ENCODE data around the gene ZNF619. TPM values are rescaled to one million over a fixed set of nuclear protein-coding genes. Genes with fewer than 3 reads are reported as not detected.

Gene ZNF619
- total RNA-seq, 1 donor, result 6.5 TPM

DNA sequence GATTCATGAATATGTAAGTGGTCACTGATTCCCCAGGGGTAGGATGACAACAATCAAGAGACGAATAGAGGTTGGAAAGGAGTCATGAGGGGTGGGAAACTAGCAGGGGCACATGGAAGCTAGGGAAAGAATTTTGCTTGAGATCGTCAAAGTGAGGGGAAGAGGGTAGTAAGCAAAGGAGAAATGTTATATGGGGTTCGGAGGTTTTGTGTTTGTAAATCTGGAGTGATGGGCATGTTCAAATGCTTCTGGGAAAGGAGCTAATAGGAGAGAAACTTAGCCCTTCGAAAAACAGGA, 11.9 kb upstream of the ZNF619 start:
- no peak overlapping the region for H3K4me2 ChIP-seq (ENCODE audit: insufficient read depth, low read length)
- H3K36me3 ChIP-seq (ENCODE audit: insufficient read depth, low read length), result peaks cover 46% of the 10 kb centered on the region
- no peak for DNase-seq (ENCODE audit: insufficient read length, low spot score, missing footprints)
- no peaks in the 10 kb centered on the region for H3K79me2 ChIP-seq (ENCODE audit: insufficient read depth, low read length)
- H3K27me3 ChIP-seq (ENCODE audit: insufficient read depth, low read length), result no peaks in the 10 kb centered on the region
- TF ChIP-seq, protein P1, sequence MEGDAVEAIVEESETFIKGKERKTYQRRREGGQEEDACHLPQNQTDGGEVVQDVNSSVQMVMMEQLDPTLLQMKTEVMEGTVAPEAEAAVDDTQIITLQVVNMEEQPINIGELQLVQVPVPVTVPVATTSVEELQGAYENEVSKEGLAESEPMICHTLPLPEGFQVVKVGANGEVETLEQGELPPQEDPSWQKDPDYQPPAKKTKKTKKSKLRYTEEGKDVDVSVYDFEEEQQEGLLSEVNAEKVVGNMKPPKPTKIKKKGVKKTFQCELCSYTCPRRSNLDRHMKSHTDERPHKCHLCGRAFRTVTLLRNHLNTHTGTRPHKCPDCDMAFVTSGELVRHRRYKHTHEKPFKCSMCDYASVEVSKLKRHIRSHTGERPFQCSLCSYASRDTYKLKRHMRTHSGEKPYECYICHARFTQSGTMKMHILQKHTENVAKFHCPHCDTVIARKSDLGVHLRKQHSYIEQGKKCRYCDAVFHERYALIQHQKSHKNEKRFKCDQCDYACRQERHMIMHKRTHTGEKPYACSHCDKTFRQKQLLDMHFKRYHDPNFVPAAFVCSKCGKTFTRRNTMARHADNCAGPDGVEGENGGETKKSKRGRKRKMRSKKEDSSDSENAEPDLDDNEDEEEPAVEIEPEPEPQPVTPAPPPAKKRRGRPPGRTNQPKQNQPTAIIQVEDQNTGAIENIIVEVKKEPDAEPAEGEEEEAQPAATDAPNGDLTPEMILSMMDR (IDR thresholded peaks at IDR 0.05; ENCODE audit: extremely low read depth, low read depth, low read length), result no peak
- no peaks in the 10 kb centered on the region for H3K4me1 ChIP-seq (ENCODE audit: insufficient read depth, low read length)
- no peaks in the 10 kb centered on the region for H3K9me3 ChIP-seq (ENCODE audit: low read depth, low read length)
- H3K4me3 ChIP-seq (ENCODE audit: insufficient read depth, low read length), result no peak overlapping the region
- H3K27ac ChIP-seq (ENCODE audit: low read depth, low read length), result no peak overlapping the region
- no peak overlapping the region for H2AFZ ChIP-seq (ENCODE audit: low read length)
- peaks cover 9% of the 10 kb centered on the region for H4K20me1 ChIP-seq (ENCODE audit: insufficient read depth, low read length)

DNA sequence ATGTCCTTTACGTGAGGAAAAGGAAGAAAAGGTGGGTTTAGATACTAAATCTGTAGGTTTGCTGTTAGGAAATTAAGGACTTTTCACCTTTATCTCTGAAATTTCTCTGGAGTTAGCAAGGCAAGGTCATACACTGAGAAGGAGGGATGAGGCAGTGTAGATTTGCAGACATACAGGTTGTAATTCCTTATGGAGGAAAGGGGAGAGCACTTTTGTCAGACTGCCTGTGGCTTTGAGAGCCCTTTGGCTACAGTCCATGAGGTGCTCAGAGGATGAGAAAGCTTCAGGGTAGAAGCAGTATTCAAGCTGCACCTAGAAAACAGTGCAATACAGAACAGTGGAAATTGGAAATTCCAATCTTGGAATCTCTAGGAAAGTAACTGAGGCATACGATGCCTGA, 11.5 kb upstream of the ZNF619 start:
- Histone ChIP-seq H3K4me2 (ENCODE audit: insufficient read depth, low read length) (no peak overlapping the region), H3K27me3 (ENCODE audit: insufficient read depth, low read length) (no peaks in the 10 kb centered on the region), H3K9me3 (ENCODE audit: low read depth, low read length) (no peaks in the 10 kb centered on the region), H4K20me1 (ENCODE audit: insufficient read depth, low read length) (peaks cover 7% of the 10 kb centered on the region), H3K4me3 (ENCODE audit: insufficient read depth, low read length) (no peak overlapping the region), H3K4me1 (ENCODE audit: insufficient read depth, low read length) (no peaks in the 10 kb centered on the region), H3K27ac (ENCODE audit: low read depth, low read length) (no peak overlapping the region), H3K79me2 (ENCODE audit: insufficient read depth, low read length) (no peaks in the 10 kb centered on the region), H2AFZ (ENCODE audit: low read length) (no peak overlapping the region), H3K36me3 (ENCODE audit: insufficient read depth, low read length) (peaks cover 42% of the 10 kb centered on the region)
- TF ChIP-seq, protein P1 (IDR thresholded peaks at IDR 0.05; ENCODE audit: extremely low read depth, low read depth, low read length), result no peak
- no peak for DNase-seq (ENCODE audit: insufficient read length, low spot score, missing footprints)

DNA sequence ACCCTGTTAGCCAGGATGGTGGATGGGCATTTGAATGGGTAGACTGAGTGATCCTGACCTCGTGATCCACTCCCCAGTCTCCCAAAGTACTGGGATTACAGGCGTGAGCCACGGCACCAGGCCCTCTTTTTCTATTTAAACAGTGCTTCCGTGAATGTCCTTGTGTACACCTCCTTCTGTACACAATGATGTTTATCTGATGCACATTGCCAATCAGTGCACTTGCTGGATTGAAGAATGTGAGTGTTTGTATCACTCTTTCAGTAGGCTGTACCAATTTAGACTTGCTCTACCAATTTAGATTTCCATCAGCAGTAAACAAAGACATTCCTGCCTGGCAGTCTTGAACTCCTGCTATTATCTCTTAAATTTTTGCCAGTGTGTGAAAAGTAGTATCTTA, 8.9 kb upstream of the ZNF619 start:
- Histone ChIP-seq H3K9me3 (ENCODE audit: low read depth, low read length) (no peaks in the 10 kb centered on the region), H3K79me2 (ENCODE audit: insufficient read depth, low read length) (no peaks in the 10 kb centered on the region), H4K20me1 (ENCODE audit: insufficient read depth, low read length) (peaks cover 2% of the 10 kb centered on the region), H3K27me3 (ENCODE audit: insufficient read depth, low read length) (no peaks in the 10 kb centered on the region), H3K36me3 (ENCODE audit: insufficient read depth, low read length) (peaks cover 21% of the 10 kb centered on the region), H3K4me2 (ENCODE audit: insufficient read depth, low read length) (no peak overlapping the region), H3K4me3 (ENCODE audit: insufficient read depth, low read length) (no peak overlapping the region), H3K4me1 (ENCODE audit: insufficient read depth, low read length) (no peaks in the 10 kb centered on the region), H2AFZ (ENCODE audit: low read length) (no peak overlapping the region), H3K27ac (ENCODE audit: low read depth, low read length) (no peak overlapping the region)
- TF ChIP-seq, protein P1 (IDR thresholded peaks at IDR 0.05; ENCODE audit: extremely low read depth, low read depth, low read length), result no peak
- DNase-seq (ENCODE audit: insufficient read length, low spot score, missing footprints), result no peak

DNA sequence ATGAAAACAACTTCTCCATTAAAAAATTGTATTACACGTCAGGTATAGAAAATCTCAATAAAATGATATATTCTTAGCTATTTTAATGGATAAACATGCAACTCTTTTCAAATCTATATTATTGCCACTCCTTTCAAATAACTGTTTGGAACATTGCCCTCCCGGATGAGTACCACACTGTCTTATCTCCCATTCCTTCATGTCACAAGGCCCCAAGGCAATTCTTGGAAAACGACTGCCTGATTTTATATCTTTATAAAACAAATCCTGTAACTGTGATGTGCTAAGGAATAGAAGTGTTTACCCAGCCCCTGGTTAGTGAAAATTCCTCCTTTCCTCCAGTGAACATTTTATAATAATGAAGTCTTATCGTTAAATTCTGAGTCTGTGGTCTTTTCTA, 6.2 kb upstream of the ZNF619 start:
- H3K36me3 ChIP-seq (ENCODE audit: insufficient read depth, low read length), result no peaks in the 10 kb centered on the region
- H3K27me3 ChIP-seq (ENCODE audit: insufficient read depth, low read length), result no peaks in the 10 kb centered on the region
- no peak overlapping the region for H3K27ac ChIP-seq (ENCODE audit: low read depth, low read length)
- H4K20me1 ChIP-seq (ENCODE audit: insufficient read depth, low read length), result no peaks in the 10 kb centered on the region
- no peaks in the 10 kb centered on the region for H3K79me2 ChIP-seq (ENCODE audit: insufficient read depth, low read length)
- no peak for DNase-seq (ENCODE audit: insufficient read length, low spot score, missing footprints)
- TF ChIP-seq, protein P1 (IDR thresholded peaks at IDR 0.05; ENCODE audit: extremely low read depth, low read depth, low read length), result no peak
- H3K4me2 ChIP-seq (ENCODE audit: insufficient read depth, low read length), result no peak overlapping the region
- H3K4me1 ChIP-seq (ENCODE audit: insufficient read depth, low read length), result no peaks in the 10 kb centered on the region
- no peaks in the 10 kb centered on the region for H3K9me3 ChIP-seq (ENCODE audit: low read depth, low read length)
- no peak overlapping the region for H2AFZ ChIP-seq (ENCODE audit: low read length)
- H3K4me3 ChIP-seq (ENCODE audit: insufficient read depth, low read length), result no peak overlapping the region

Data from osteoblast (primary cell).